ENCODE results near the gene THBD. TPM values are rescaled to one million over a fixed set of nuclear protein-coding genes. Genes with fewer than 3 reads are reported as not detected.

Gene THBD
- total RNA-seq, 1 donor from 2014 or later = not detected

DNA sequence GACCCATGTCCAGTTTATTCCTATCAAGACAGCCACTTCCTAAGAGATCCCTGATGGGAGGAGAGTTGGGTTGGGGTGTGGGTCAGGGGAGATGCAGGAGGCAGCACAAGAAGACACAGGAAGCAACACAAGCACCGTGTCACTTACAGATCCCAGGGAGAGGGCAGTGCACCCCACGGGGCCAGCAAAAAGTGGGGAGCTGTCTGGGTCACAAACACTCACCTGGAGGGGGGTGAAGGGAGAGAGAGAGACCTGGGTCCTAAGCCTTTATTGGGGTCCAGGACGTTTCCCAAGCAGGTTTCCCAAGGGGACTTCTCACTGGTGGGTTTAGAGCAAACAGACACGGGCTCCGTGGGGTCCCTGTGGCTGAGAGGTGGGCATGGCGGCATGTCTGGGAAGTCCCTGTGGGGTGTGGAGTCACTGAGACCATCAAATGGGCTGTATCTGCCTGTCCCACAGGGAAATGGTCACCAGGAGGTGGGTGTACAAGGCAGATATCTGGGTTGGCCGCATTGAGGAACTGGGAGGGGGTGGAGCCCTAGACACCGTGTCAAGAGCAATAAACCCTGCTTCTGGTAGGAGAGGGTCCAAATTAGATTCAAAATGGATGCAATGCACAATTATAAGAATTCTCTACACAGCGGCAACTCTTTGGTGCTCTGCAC, 38.2 kb upstream of the THBD start:
- TF ChIP-seq CTCF (IDR thresholded peaks at IDR 0.05) = no peak
- ATAC-seq (ENCODE audit: low read depth) = no peak
- DNase-seq = no peak
- Mint-ChIP-seq H3K36me3 (ENCODE audit: low read depth) (no peaks in the 10 kb centered on the region), H3K27ac (no peak overlapping the region), H3K4me1 (no peaks in the 10 kb centered on the region), H3K9me3 (no peaks in the 10 kb centered on the region), H3K4me3 (no peak overlapping the region), H3K27me3 (peaks cover 3% of the 10 kb centered on the region)
- ChIA-PET CTCF (no interaction called here), POLR2A (no interaction called here)
- intact Hi-C loops (cut with micrococcal nuclease) = no loop called here

- no peak overlapping the region for H3K4me3 Mint-ChIP-seq
- H3K9me3 Mint-ChIP-seq = no peaks in the 10 kb centered on the region
- no peaks in the 10 kb centered on the region for H3K4me1 Mint-ChIP-seq
- CTCF ChIA-PET = no interaction called here
- DNase-seq (no peak), ATAC-seq (ENCODE audit: low read depth) (no peak)
- POLR2A ChIA-PET = no interaction called here
- no peak overlapping the region for H3K27ac Mint-ChIP-seq
- H3K36me3 Mint-ChIP-seq (ENCODE audit: low read depth) = no peaks in the 10 kb centered on the region
- intact Hi-C loops (cut with micrococcal nuclease) = no loop called here
- no peak for TF ChIP-seq CTCF (IDR thresholded peaks at IDR 0.05)
- peaks cover 3% of the 10 kb centered on the region for H3K27me3 Mint-ChIP-seq
Observed at GRCh38 chr20:23086931-23087411, 37.5 kb upstream of the THBD start.

DNA sequence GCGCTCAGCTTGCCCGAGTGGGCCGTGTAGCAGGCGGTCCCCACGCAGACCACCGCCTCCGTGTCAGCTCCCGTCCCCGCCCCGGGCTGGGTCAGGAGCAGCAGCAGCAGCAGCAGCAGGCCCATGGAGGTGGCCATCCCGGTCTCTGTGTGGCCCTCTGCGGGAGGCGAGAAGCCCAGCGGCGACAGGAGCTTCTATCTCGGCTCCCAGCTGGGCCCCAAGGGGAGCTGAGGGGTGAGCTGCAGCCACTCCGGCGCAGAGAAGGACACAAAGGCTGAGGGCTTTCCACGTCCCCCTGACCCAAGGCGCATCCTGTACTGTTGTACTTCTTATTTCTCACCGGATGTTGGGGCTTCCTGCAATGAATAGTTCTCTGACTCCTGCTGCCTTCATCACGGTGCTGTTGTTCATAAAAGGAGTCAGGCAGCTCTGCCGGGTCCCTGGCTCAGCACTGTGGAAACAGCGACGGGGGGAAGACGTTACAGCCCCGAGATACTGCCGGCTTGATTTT, 36.6 kb upstream of the THBD start, which contains the start of gene CD93:
Gene CD93 (minus strand): TSS at position 269 of the 511 bp plus-strand sequence. CDS start 132 bp downstream, at position 137.
- DNase-seq = no peak

DNA sequence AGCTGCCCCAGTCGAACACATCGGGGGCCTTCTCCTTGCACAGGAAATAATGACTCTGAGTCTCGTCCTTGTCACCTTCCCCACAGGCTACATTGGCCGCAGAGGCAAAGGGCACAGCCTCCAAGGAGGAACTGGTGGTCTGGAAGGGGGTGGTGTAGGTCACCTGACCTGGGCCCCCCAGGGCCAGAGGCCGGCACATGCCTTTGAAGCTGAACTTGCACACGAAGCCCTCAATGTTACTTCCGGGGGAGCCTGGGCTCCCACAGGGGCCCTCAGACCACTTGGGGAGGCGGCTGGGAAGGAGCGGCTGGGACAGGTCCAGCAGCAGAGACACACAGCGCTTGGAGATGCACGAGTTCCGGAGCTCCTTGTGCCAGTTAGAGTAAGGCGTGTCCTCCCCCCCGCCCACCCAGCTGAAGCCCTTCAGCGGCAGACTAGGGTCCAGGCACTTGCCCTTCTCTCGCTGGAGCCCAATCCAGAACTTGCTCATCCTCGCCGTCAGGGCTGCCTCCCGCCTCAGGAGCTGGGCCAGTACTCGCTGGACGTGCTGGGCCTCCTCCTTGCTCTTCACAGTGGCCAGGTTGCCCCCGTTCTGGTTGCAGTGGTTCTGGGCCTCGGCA, 36.1 kb upstream of the THBD start:
- ATAC-seq (ENCODE audit: low read depth) = no peak
- H3K4me3 Mint-ChIP-seq = no peak overlapping the region
- CTCF ChIA-PET = no interaction called here

More for the DNA sequence above, 36.6 kb upstream of the THBD start, which contains the start of gene CD93:
- Mint-ChIP-seq H3K4me3 (no peak within 1 kb of the TSS), H3K4me1 (no peaks in the 10 kb centered on the region), H3K27me3 (peaks cover 3% of the 10 kb centered on the region), H3K27ac (no peak within 1 kb of the TSS), H3K9me3 (no peaks in the 10 kb centered on the region), H3K36me3 (ENCODE audit: low read depth) (no peaks in the 10 kb centered on the region)
- intact Hi-C loops (cut with micrococcal nuclease) = no loop called here
- POLR2A ChIA-PET = no interaction called here
- ATAC-seq (ENCODE audit: low read depth) = no peak
- TF ChIP-seq CTCF (IDR thresholded peaks at IDR 0.05) = no peak
- CTCF ChIA-PET = no interaction called here

More for the DNA sequence above, 36.1 kb upstream of the THBD start:
- POLR2A ChIA-PET = no interaction called here
- TF ChIP-seq CTCF (IDR thresholded peaks at IDR 0.05) = no peak
- Mint-ChIP-seq H3K27ac (no peak overlapping the region), H3K27me3 (peaks cover 3% of the 10 kb centered on the region), H3K4me1 (no peaks in the 10 kb centered on the region), H3K36me3 (ENCODE audit: low read depth) (no peaks in the 10 kb centered on the region), H3K9me3 (no peaks in the 10 kb centered on the region)
- intact Hi-C loops (cut with micrococcal nuclease) = no loop called here
- DNase-seq = no peak

Data from activated B cell treated with CpG ODN at 0.5 μM for 24 hours (primary cell).